Measurements from ENCODE around the gene MPL. TPM values are rescaled to one million over a fixed set of nuclear protein-coding genes. Genes with fewer than 3 reads are reported as not detected.

MPL gene
- total and polyA plus RNA-seq, 2 of the 13 experiments (the other 11 are each of a cell fraction or from before 2014, with no cell fraction given) = not detected

DNA sequence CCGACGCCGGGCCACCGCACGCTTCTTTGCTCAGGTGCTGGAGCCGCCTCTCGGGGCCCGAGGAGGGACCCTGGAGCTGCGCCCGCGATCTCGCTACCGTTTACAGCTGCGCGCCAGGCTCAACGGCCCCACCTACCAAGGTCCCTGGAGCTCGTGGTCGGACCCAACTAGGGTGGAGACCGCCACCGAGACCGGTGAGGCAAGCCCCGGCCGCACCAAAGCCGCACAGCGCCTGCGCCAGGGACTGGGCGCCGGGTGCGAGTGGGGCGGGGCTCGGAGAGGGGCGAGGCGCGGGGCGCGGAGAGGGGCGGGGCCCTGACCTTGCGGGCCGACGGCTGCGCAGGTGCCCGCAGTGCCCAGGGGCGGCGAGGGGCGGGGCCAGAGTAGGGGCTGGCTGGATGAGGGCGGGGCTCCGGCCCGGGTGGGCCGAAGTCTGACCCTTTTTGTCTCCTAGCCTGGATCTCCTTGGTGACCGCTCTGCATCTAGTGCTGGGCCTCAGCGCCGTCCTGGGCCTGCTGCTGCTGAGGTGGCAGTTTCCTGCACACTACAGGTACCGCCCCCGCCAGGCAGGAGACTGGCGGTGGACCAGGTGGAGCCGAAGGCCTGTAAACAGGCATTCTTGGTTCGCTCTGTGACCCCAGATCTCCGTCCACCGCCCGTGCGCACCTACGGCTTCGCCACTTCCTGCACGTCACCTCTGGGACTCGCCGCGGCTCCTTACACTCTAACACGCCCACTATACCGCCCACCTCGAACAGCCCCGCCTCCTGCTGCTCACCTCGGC, 11.4 kb downstream of the MPL start (continued):
- TF ChIP-seq, protein P1, sequence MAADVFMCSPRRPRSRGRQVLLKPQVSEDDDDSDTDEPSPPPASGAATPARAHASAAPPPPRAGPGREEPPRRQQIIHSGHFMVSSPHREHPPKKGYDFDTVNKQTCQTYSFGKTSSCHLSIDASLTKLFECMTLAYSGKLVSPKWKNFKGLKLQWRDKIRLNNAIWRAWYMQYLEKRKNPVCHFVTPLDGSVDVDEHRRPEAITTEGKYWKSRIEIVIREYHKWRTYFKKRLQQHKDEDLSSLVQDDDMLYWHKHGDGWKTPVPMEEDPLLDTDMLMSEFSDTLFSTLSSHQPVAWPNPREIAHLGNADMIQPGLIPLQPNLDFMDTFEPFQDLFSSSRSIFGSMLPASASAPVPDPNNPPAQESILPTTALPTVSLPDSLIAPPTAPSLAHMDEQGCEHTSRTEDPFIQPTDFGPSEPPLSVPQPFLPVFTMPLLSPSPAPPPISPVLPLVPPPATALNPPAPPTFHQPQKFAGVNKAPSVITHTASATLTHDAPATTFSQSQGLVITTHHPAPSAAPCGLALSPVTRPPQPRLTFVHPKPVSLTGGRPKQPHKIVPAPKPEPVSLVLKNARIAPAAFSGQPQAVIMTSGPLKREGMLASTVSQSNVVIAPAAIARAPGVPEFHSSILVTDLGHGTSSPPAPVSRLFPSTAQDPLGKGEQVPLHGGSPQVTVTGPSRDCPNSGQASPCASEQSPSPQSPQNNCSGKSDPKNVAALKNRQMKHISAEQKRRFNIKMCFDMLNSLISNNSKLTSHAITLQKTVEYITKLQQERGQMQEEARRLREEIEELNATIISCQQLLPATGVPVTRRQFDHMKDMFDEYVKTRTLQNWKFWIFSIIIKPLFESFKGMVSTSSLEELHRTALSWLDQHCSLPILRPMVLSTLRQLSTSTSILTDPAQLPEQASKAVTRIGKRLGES (CRISPR knock-in tag; IDR thresholded peaks at IDR 0.05; ENCODE audit: borderline replicate concordance) = no peak
- TF ChIP-seq ZNF207 (IDR thresholded peaks at IDR 0.05; ENCODE audit: borderline replicate concordance) = no peak
- TF ChIP-seq ZBTB7A (CRISPR knock-in tag; IDR thresholded peaks at IDR 0.05) = no peak
- 0 out of 2 replicates have a peak, but pooled peaks have one; percentile 17 for TF ChIP-seq ZNF451 (CRISPR knock-in tag; IDR thresholded peaks at IDR 0.05)
- TF ChIP-seq SIN3A (IDR thresholded peaks at IDR 0.05; ENCODE audit: borderline replicate concordance, low read depth, low read length) = no peak
- TF ChIP-seq ZZZ3 (CRISPR knock-in tag; IDR thresholded peaks at IDR 0.05; ENCODE audit: borderline replicate concordance) = no peak
- TF ChIP-seq ZNF367 (CRISPR knock-in tag; IDR thresholded peaks at IDR 0.05; ENCODE audit: borderline replicate concordance) = 0 out of 2 replicates have a peak, but pooled peaks have one; percentile 74
- no peak for TF ChIP-seq ZNF614 (CRISPR knock-in tag; IDR thresholded peaks at IDR 0.05; ENCODE audit: borderline replicate concordance)
- TF ChIP-seq MXD3 (CRISPR knock-in tag; IDR thresholded peaks at IDR 0.05) = no peak; the same call in 1 of the 2 replicates
- no peak for TF ChIP-seq MZF1 (CRISPR knock-in tag; IDR thresholded peaks at IDR 0.05; ENCODE audit: borderline replicate concordance)
- no peak for TF ChIP-seq RARG (CRISPR knock-in tag; IDR thresholded peaks at IDR 0.05; ENCODE audit: low read depth)
- TF ChIP-seq ZNF263 (CRISPR knock-in tag; IDR thresholded peaks at IDR 0.05) = peak; percentile 23; the same call in 1 of the 2 replicates
- 0 out of 2 replicates have a peak, but pooled peaks have one; percentile 50 for TF ChIP-seq ADNP (CRISPR knock-in tag; IDR thresholded peaks at IDR 0.05)
- TF ChIP-seq CREB3 (CRISPR knock-in tag; IDR thresholded peaks at IDR 0.05) = peak; percentile 37; the same call in 1 of the 2 replicates
- no peak; the same call in 1 of the 2 replicates for TF ChIP-seq ZNF691 (CRISPR knock-in tag; IDR thresholded peaks at IDR 0.05; ENCODE audit: borderline replicate concordance, low read depth)
- no peak for TF ChIP-seq POLR2AphosphoS2 (IDR thresholded peaks at IDR 0.05; ENCODE audit: low read depth, low read length)
- TF ChIP-seq ZNF235 (CRISPR knock-in tag; IDR thresholded peaks at IDR 0.05; ENCODE audit: borderline replicate concordance) = peak; percentile 85; the same call in 1 of the 2 replicates
- TF ChIP-seq ZNF83 (CRISPR knock-in tag; IDR thresholded peaks at IDR 0.05; ENCODE audit: borderline replicate concordance) = no peak; the same call in 1 of the 2 replicates
- no peak for TF ChIP-seq ZNF460 (CRISPR knock-in tag; IDR thresholded peaks at IDR 0.05; ENCODE audit: borderline replicate concordance)
- 0 out of 2 replicates have a peak, but pooled peaks have one; percentile 31 for TF ChIP-seq ZBTB21 (CRISPR knock-in tag; IDR thresholded peaks at IDR 0.05)
- no peak for TF ChIP-seq HMG20A (CRISPR knock-in tag; IDR thresholded peaks at IDR 0.05; ENCODE audit: borderline replicate concordance)
- no peak for TF ChIP-seq ZBTB44 (CRISPR knock-in tag; IDR thresholded peaks at IDR 0.05)

Data from HepG2 (cell line).